Measurements from ENCODE around the gene SLBP. TPM values are rescaled to one million over a fixed set of nuclear protein-coding genes. Genes with fewer than 3 reads are reported as not detected.
A peak's percentile ranks its signal among the peaks of the same experiment; 100 is the strongest.

Gene SLBP
- total and polyA plus RNA-seq, 10 of the 15 experiments (the other 5 are each of a cell fraction or from before 2014, with no cell fraction given): 94.4 to 278 (median 158) TPM

DNA sequence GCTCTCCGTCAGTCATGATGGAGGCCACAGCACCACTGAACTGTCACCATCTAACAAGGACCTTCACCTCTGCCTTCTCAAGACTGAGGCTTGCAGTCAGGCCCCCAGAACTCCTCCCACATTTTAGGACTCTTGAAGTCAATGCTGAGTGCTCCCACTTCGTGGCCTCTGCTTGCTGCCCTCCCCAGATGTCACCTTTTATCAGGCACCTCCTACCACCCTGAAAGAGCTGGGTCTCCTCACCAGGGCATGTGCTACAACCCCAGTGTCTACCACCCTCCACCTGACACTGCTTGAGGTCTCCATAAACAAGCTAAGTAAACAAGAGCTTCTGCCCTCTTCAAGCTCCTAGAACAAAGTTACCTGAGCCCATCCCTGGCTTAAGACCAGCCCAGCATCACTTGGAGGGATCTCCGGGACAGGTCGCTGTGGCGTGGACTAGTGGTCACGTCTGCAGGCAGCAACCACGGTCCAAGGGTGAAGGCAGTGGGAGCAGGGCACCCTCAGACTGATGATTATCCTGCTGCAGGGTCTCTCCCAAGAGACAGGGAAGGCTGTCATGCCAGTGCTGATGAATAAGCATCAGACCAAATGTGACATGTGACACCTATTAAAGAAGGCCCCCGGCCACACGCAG is 20.3 kb downstream of the SLBP start:
- Histone ChIP-seq H3K9ac (ENCODE audit: control insufficient read depth, insufficient read depth, low read length) (no peak overlapping the region), H3K4me1 (ENCODE audit: control insufficient read depth, insufficient read depth, low read length) (no peaks in the 10 kb centered on the region), H3K79me2 (ENCODE audit: control insufficient read depth, insufficient read depth, low read length) (no peaks in the 10 kb centered on the region), H4K20me1 (ENCODE audit: control insufficient read depth, insufficient read depth) (no peaks in the 10 kb centered on the region), H3K27ac (ENCODE audit: control insufficient read depth, insufficient read depth) (no peak overlapping the region), H3K4me3 (no peak overlapping the region), H2AFZ (ENCODE audit: control insufficient read depth, low read depth, low read length) (no peak overlapping the region), H3K9me3 (replicated peaks; ENCODE audit: control insufficient read depth, insufficient read depth, low read length) (no peaks in the 10 kb centered on the region), H3K4me2 (ENCODE audit: control insufficient read depth, insufficient read depth) (no peak overlapping the region), H3K36me3 (ENCODE audit: control insufficient read depth in 2 of 2, insufficient read depth in 2 of 2, low read length in 1 of 2) (peaks cover 28 to 34% of the 10 kb centered on the region in 2 experiments), H3K27me3 (replicated peaks in 1 of 2; ENCODE audit: control insufficient read depth in 2 of 2, insufficient read depth in 2 of 2, low read length in 1 of 2) (no peaks in the 10 kb centered on the region)
- over 99% methylated on average over 9 of the region's 9 CpGs for WGBS (ENCODE audit: insufficient coverage, insufficient replicate concordance, low lambda C conversion rate, missing lambda C conversion rate)
- TF ChIP-seq POLR2AphosphoS2 (IDR thresholded peaks at IDR 0.05; ENCODE audit: low read depth, low read length) (no peak), POLR2A (IDR thresholded peaks at IDR 0.05; ENCODE audit: low read depth, low read length) (peak; percentile 49), POLR2AphosphoS5 (IDR thresholded peaks at IDR 0.05; ENCODE audit: low read length) (0 out of 2 replicates have a peak, but pooled peaks have one; percentile 59)
- intact Hi-C loops (cut with micrococcal nuclease; ENCODE audit: unreplicated experiment) (no loop called here), in situ Hi-C loops (cut with MboI) (loop anchor here (5.0 kb wide), 1 partner anchor 35 kb away; no protein-coding TSS in a partner anchor)
- FAIRE-seq: no peak
- ChIA-PET RAD21 (ENCODE audit: unreplicated experiment) (interaction anchor here (1.1 to 4.1 kb wide), 4 partner anchors 11 to 318 kb away, joined by 3 to 77 read pairs (median 4); no protein-coding TSS in a partner anchor), SMC1A (ENCODE audit: uncharacterized antibody, unreplicated experiment) (interaction anchor here (0.6 to 8.0 kb wide), 3 partner anchors 11 to 31 kb away, joined by 3 to 132 read pairs (median 34); partner anchors contain the start of genes TACC3 and TMEM129), CTCF (interaction anchor here (0.7 to 8.3 kb wide), 4 partner anchors 16 to 181 kb away, joined by 3 to 317 read pairs (median 132); partner anchors contain the start of genes SLBP, TACC3 and TMEM129), POLR2A (interaction anchor here (0.6 to 1.3 kb wide), 2 partner anchors 16 to 21 kb away, joined by 4 to 5 read pairs; partner anchors contain the start of gene SLBP)
- no peak for DNase-seq (ENCODE audit: low read depth, low spot score)
- BruUV-seq (replicated peaks): no TSS peak
- ATAC-seq: no peak

DNA sequence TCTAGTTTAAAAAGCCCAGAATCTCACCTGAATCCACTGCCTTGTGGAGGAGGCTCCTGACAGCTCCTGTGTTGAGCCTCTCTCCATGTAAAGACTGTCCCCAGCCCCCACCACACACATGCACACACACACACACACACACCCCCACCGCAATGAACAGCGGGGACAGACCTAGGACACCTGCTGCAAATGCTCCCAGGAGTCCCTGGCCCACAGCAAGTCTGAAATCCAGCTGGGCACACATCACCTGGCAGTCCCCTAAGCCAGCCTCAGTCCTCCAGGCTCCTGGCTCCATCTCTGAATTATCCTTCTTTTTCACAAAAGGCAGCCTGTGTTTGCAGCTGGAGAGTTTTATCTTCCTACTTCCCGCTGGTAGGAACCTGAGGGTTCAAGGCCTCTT is 21.4 kb downstream of the SLBP start:
- BruUV-seq (replicated peaks): no TSS peak
- in situ Hi-C loops (cut with MboI) (loop anchor here (5.0 kb wide), 1 partner anchor 37 kb away; no protein-coding TSS in a partner anchor), intact Hi-C loops (cut with micrococcal nuclease; ENCODE audit: unreplicated experiment) (no loop called here)
- H3K4me1 ChIP-seq (ENCODE audit: control insufficient read depth, insufficient read depth, low read length): no peaks in the 10 kb centered on the region
- H3K4me3 ChIP-seq: no peak overlapping the region
- H2AFZ ChIP-seq (ENCODE audit: control insufficient read depth, low read depth, low read length): no peak overlapping the region
- H3K27me3 ChIP-seq (replicated peaks in 1 of 2; ENCODE audit: control insufficient read depth in 2 of 2, insufficient read depth in 2 of 2, low read length in 1 of 2): no peaks in the 10 kb centered on the region
- no peak overlapping the region for H3K4me2 ChIP-seq (ENCODE audit: control insufficient read depth, insufficient read depth)
- H3K9ac ChIP-seq (ENCODE audit: control insufficient read depth, insufficient read depth, low read length): no peak overlapping the region
- ChIA-PET SMC1A (ENCODE audit: uncharacterized antibody, unreplicated experiment) (interaction anchor here (4.3 to 8.0 kb wide), 2 partner anchors 18 to 32 kb away, joined by 34 to 132 read pairs; partner anchors contain the start of genes TACC3 and TMEM129), CTCF (interaction anchor here (1.5 to 8.3 kb wide), 2 partner anchors 17 to 119 kb away, joined by 4 to 258 read pairs; partner anchors contain the start of gene SLBP), POLR2A (interaction anchor here (1.3 kb wide), 1 partner anchor 22 kb away, joined by 4 read pairs; the partner anchor contains the start of gene SLBP), RAD21 (ENCODE audit: unreplicated experiment) (interaction anchor here (1.3 kb wide), 1 partner anchor 18 kb away, joined by 5 read pairs; no protein-coding TSS in a partner anchor)
- H3K36me3 ChIP-seq (ENCODE audit: control insufficient read depth in 2 of 2, insufficient read depth in 2 of 2, low read length in 1 of 2): peaks cover 23 to 25% of the 10 kb centered on the region in 2 experiments; a peak in 3 of 4 replicates
- no peak overlapping the region for H3K27ac ChIP-seq (ENCODE audit: control insufficient read depth, insufficient read depth)
- no peaks in the 10 kb centered on the region for H3K79me2 ChIP-seq (ENCODE audit: control insufficient read depth, insufficient read depth, low read length)
- no peak for DNase-seq (ENCODE audit: low read depth, low spot score)
- no peaks in the 10 kb centered on the region for H3K9me3 ChIP-seq (replicated peaks; ENCODE audit: control insufficient read depth, insufficient read depth, low read length)
- no peak for FAIRE-seq
- no peak for ATAC-seq
- no peaks in the 10 kb centered on the region for H4K20me1 ChIP-seq (ENCODE audit: control insufficient read depth, insufficient read depth)
- TF ChIP-seq, protein P1, sequence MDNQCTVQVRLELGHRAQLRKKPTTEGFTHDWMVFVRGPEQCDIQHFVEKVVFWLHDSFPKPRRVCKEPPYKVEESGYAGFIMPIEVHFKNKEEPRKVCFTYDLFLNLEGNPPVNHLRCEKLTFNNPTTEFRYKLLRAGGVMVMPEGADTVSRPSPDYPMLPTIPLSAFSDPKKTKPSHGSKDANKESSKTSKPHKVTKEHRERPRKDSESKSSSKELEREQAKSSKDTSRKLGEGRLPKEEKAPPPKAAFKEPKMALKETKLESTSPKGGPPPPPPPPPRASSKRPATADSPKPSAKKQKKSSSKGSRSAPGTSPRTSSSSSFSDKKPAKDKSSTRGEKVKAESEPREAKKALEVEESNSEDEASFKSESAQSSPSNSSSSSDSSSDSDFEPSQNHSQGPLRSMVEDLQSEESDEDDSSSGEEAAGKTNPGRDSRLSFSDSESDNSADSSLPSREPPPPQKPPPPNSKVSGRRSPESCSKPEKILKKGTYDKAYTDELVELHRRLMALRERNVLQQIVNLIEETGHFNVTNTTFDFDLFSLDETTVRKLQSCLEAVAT (IDR thresholded peaks at IDR 0.05): no peak
- TF ChIP-seq POLR2A (IDR thresholded peaks at IDR 0.05; ENCODE audit: low read depth, low read length): peak; percentile 58
- WGBS (ENCODE audit: insufficient coverage, insufficient replicate concordance, low lambda C conversion rate, missing lambda C conversion rate): 100% methylated on average over 3 of the region's 3 CpGs

Measured in GM12878 (cell line).